ENCODE data around the gene COPZ1. TPM values are rescaled to one million over a fixed set of nuclear protein-coding genes. Genes with fewer than 3 reads are reported as not detected.

Gene COPZ1
- total and polyA plus RNA-seq, 9 of the 15 experiments (the other 6 are each of a cell fraction or from before 2014, with no cell fraction given), result 137 to 487 (median 233) TPM

DNA sequence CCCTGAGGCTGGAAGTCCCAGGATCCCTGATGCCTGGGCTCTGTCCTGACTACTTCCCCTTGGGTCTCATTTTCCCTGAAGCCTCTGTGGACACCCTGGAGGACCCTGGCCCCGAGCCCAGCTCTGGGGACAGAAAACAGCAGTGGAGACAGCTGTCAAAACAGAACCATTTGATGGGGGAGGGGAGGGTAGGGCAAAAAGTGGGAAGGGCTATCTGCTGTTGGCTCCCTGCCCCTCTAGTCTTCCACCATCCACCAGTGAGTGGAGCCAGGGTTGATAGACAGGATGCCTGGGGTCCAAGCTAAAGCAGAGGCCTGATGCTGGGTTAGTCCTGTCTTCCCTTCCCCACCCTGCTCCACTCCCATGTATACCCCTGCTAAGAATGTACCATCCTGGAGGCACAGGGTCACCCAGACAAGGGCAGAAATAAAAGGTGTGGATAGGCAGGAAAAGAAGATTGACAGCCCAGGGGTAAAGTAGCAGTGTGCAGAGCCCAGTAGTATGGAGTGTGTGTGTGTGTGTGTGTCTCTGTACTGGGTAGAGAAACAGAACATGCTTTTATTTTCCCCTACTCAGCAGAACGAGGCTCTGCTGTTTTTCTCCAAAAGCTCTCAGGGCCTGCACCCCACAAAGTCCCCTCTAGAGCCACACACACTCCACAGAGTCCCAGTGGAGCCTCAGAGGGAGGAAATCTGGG is 49.8 kb downstream of the COPZ1 start (continued):
- TF ChIP-seq, protein P1, sequence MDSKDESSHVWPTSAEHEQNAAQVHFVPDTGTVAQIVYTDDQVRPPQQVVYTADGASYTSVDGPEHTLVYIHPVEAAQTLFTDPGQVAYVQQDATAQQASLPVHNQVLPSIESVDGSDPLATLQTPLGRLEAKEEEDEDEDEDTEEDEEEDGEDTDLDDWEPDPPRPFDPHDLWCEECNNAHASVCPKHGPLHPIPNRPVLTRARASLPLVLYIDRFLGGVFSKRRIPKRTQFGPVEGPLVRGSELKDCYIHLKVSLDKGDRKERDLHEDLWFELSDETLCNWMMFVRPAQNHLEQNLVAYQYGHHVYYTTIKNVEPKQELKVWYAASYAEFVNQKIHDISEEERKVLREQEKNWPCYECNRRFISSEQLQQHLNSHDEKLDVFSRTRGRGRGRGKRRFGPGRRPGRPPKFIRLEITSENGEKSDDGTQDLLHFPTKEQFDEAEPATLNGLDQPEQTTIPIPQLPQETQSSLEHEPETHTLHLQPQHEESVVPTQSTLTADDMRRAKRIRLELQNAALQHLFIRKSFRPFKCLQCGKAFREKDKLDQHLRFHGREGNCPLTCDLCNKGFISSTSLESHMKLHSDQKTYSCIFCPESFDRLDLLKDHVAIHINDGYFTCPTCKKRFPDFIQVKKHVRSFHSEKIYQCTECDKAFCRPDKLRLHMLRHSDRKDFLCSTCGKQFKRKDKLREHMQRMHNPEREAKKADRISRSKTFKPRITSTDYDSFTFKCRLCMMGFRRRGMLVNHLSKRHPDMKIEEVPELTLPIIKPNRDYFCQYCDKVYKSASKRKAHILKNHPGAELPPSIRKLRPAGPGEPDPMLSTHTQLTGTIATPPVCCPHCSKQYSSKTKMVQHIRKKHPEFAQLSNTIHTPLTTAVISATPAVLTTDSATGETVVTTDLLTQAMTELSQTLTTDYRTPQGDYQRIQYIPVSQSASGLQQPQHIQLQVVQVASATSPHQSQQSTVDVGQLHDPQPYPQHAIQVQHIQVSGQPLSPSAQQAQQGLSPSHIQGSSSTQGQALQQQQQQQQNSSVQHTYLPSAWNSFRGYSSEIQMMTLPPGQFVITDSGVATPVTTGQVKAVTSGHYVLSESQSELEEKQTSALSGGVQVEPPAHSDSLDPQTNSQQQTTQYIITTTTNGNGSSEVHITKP (IDR thresholded peaks at IDR 0.05; ENCODE audit: partially characterized antibody), result peak; percentile 55

DNA sequence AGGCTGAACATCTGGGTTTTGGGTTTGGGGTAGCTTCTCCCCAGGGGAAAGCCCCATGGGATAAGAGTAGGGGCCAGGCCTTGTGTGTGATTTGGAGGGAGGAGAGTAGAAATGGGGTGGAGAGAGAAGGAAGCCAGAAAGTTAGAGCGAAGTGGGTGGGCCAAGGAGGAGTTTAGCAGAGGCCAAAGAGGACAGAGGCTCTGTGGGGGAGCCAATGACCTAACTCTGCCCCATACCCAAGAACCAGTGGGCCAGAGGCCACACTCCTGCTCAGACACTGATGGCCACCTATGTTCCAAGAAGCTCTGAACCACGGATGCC is 50.3 kb downstream of the COPZ1 start:
- ChIA-PET CTCF (ENCODE audit: low intra/inter-chr PET ratio) (no interaction called here), POLR2A (no interaction called here)
- no peaks in the 10 kb centered on the region for H3K27me3 ChIP-seq (ENCODE audit: control insufficient read depth in 2 of 2, insufficient read depth in 2 of 2, low read length in 2 of 2)
- peaks cover 91% of the 10 kb centered on the region for H3K36me3 ChIP-seq (ENCODE audit: control insufficient read depth, insufficient read depth, low read length)
- BruUV-seq (replicated peaks), result no TSS peak
- H3K79me2 ChIP-seq (ENCODE audit: control insufficient read depth, insufficient read depth, low read length), result peaks cover 44% of the 10 kb centered on the region
- peaks cover 51 to 53% of the 10 kb centered on the region in 2 experiments; a peak in 4 of 5 replicates for H3K4me1 ChIP-seq (replicated peaks in 1 of 2; ENCODE audit: control insufficient read depth in 2 of 2, insufficient read depth in 2 of 2, low read length in 2 of 2)
- H3K9ac ChIP-seq (ENCODE audit: insufficient read depth in 1 of 2, low read depth in 2 of 2, low read length in 2 of 2), result peak overlapping the region in 1 of 2 experiments; percentile 3; a peak in 1 of 4 replicates
- peaks cover 12% of the 10 kb centered on the region for H4K20me1 ChIP-seq (replicated peaks; ENCODE audit: control insufficient read depth, insufficient read depth, low read length)
- in situ Hi-C loops (cut with MboI) (no loop called here), intact Hi-C loops (cut with micrococcal nuclease) (no loop called here)
- DNase-seq (ENCODE audit: extremely low read depth in 1 of 4, low spot score in 3 of 4), result no peak
- H3K4me2 ChIP-seq (ENCODE audit: insufficient read depth, low read length), result no peak overlapping the region
- peaks cover 8% of the 10 kb centered on the region for H3K9me1 ChIP-seq (ENCODE audit: control insufficient read depth, insufficient read depth, low read length)
- no peaks in the 10 kb centered on the region for H3K9me3 ChIP-seq (replicated peaks; ENCODE audit: control insufficient read depth, insufficient read depth, low read depth, low read length)
- WGBS (ENCODE audit: insufficient coverage, low coverage, missing lambda C conversion rate), result 63% methylated on average over 2 of the region's 2 CpGs
- FAIRE-seq, result no peak
- ATAC-seq, result no peak
- H3K4me3 ChIP-seq, result no peak overlapping the region
- no peak overlapping the region for H2AFZ ChIP-seq (ENCODE audit: low read depth, low read length)
- H3K27ac ChIP-seq (ENCODE audit: extremely low read depth, low read depth, low read length), result no peak overlapping the region; the same call in 2 of the 3 replicates
- TF ChIP-seq ZNF316 (IDR thresholded peaks at IDR 0.05), result peak; percentile 1; the same call in 1 of the 2 replicates
- TF ChIP-seq, protein P2, sequence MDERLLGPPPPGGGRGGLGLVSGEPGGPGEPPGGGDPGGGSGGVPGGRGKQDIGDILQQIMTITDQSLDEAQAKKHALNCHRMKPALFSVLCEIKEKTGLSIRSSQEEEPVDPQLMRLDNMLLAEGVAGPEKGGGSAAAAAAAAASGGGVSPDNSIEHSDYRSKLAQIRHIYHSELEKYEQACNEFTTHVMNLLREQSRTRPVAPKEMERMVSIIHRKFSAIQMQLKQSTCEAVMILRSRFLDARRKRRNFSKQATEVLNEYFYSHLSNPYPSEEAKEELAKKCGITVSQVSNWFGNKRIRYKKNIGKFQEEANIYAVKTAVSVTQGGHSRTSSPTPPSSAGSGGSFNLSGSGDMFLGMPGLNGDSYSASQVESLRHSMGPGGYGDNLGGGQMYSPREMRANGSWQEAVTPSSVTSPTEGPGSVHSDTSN (CRISPR knock-in tag; IDR thresholded peaks at IDR 0.05; ENCODE audit: low read depth), result no peak
- TF ChIP-seq, protein P2 (tag; conservative IDR thresholded peaks at IDR 0.05; ENCODE audit: low read depth), result no peak
